ENCODE results near the gene PLD1. TPM values are rescaled to one million over a fixed set of nuclear protein-coding genes. Genes with fewer than 3 reads are reported as not detected.

PLD1 gene
- total and polyA plus RNA-seq, 10 of the 15 experiments (the other 5 are each of a cell fraction or from before 2014, with no cell fraction given) = 2.9 to 108 (median 3.6) TPM

DNA sequence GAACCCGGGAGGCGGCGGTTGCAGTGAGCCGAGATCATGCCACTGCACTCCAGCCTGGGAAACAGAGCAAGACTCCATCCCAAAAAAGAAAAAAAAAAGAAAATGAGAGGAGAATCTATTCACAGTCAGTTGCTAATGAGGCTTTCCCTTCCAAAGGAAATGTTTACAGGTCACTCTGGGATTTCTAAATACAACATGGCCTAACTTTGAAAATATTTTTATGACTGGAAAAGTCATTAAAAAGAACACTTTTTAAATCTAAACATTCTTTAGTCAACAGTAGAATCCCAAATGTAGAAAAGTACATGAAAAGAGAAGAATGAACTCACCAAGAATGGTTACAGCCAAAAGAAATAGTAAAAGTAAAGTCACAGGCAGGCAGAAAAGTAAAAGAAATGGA lies 78.6 kb downstream of the PLD1 start:
- ChIA-PET CTCF (interaction anchor here (2.1 kb wide), 1 partner anchor 40 kb away, joined by 13 read pairs; no protein-coding TSS in a partner anchor), SMC1A (ENCODE audit: uncharacterized antibody, unreplicated experiment) (interaction anchor here (0.9 to 1.4 kb wide), 4 partner anchors 11 to 98 kb away, joined by 4 to 5 read pairs (median 4); no protein-coding TSS in a partner anchor), POLR2A (no interaction called here), RAD21 (ENCODE audit: unreplicated experiment) (interaction anchor here (1.4 to 2.8 kb wide), 2 partner anchors 41 to 98 kb away, joined by 4 to 11 read pairs; no protein-coding TSS in a partner anchor)
- DNase-seq (ENCODE audit: low read depth, low spot score) = no peak
- no peak for TF ChIP-seq EZH2 (IDR thresholded peaks at IDR 0.05; ENCODE audit: borderline replicate concordance, control insufficient read depth, low read depth, low read length)
- no peak for TF ChIP-seq TCF7 (IDR thresholded peaks at IDR 0.05; ENCODE audit: borderline replicate concordance)
- no peak for TF ChIP-seq HDGF (IDR thresholded peaks at IDR 0.05)
- TF ChIP-seq WRNIP1 (IDR thresholded peaks at IDR 0.05; ENCODE audit: borderline replicate concordance, low read depth, low read length) = no peak
- TF ChIP-seq E4F1 (IDR thresholded peaks at IDR 0.05; ENCODE audit: borderline replicate concordance, partially characterized antibody) = no peak
- no peak for TF ChIP-seq ZBTB33 (IDR thresholded peaks at IDR 0.05)
- TF ChIP-seq, protein P1, sequence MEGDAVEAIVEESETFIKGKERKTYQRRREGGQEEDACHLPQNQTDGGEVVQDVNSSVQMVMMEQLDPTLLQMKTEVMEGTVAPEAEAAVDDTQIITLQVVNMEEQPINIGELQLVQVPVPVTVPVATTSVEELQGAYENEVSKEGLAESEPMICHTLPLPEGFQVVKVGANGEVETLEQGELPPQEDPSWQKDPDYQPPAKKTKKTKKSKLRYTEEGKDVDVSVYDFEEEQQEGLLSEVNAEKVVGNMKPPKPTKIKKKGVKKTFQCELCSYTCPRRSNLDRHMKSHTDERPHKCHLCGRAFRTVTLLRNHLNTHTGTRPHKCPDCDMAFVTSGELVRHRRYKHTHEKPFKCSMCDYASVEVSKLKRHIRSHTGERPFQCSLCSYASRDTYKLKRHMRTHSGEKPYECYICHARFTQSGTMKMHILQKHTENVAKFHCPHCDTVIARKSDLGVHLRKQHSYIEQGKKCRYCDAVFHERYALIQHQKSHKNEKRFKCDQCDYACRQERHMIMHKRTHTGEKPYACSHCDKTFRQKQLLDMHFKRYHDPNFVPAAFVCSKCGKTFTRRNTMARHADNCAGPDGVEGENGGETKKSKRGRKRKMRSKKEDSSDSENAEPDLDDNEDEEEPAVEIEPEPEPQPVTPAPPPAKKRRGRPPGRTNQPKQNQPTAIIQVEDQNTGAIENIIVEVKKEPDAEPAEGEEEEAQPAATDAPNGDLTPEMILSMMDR (IDR thresholded peaks at IDR 0.05 in 2 of 3, conservative IDR thresholded peaks at IDR 0.05 in 1 of 3; ENCODE audit: control insufficient read depth in 2 of 3, extremely low read depth in 1 of 3, insufficient read depth in 1 of 3, low read depth in 3 of 3, low read length in 3 of 3) = no peak
- no peak for TF ChIP-seq POLR2AphosphoS5 (IDR thresholded peaks at IDR 0.05; ENCODE audit: low read length)
- no peak for ATAC-seq
- FAIRE-seq = no peak
- Histone ChIP-seq H4K20me1 (ENCODE audit: control insufficient read depth, insufficient read depth) (no peaks in the 10 kb centered on the region), H3K36me3 (ENCODE audit: control insufficient read depth in 2 of 2, insufficient read depth in 2 of 2, low read length in 1 of 2) (peaks cover 0 to 5% of the 10 kb centered on the region in 2 experiments; a peak in 2 of 4 replicates), H3K4me2 (ENCODE audit: control insufficient read depth, insufficient read depth) (no peak overlapping the region), H3K9me3 (replicated peaks; ENCODE audit: control insufficient read depth, insufficient read depth, low read length) (no peaks in the 10 kb centered on the region), H3K9ac (ENCODE audit: control insufficient read depth, insufficient read depth, low read length) (no peak overlapping the region), H2AFZ (ENCODE audit: control insufficient read depth, low read depth, low read length) (no peak overlapping the region), H3K27ac (ENCODE audit: control insufficient read depth, insufficient read depth) (no peak overlapping the region), H3K4me1 (ENCODE audit: control insufficient read depth, insufficient read depth, low read length) (no peaks in the 10 kb centered on the region), H3K79me2 (ENCODE audit: control insufficient read depth, insufficient read depth, low read length) (no peaks in the 10 kb centered on the region), H3K4me3 (no peak overlapping the region), H3K27me3 (replicated peaks in 1 of 2; ENCODE audit: control insufficient read depth in 2 of 2, insufficient read depth in 2 of 2, low read length in 1 of 2) (no peaks in the 10 kb centered on the region)
- intact Hi-C loops (cut with micrococcal nuclease; ENCODE audit: unreplicated experiment) = no loop called here
- 81% methylated on average over 4 of the region's 4 CpGs for WGBS (ENCODE audit: insufficient coverage, insufficient replicate concordance, low lambda C conversion rate, missing lambda C conversion rate)
- no TSS peak for BruUV-seq (replicated peaks)
- in situ Hi-C loops (cut with MboI) = no loop called here

Data from GM12878 (cell line).